Measurements from ENCODE around the gene RIPK1.
"Not testable (repeated sequence)": the region's sequence is repeated elsewhere in the genome, so short reads cannot be mapped to it uniquely, and the experiment has no call there.

DNA sequence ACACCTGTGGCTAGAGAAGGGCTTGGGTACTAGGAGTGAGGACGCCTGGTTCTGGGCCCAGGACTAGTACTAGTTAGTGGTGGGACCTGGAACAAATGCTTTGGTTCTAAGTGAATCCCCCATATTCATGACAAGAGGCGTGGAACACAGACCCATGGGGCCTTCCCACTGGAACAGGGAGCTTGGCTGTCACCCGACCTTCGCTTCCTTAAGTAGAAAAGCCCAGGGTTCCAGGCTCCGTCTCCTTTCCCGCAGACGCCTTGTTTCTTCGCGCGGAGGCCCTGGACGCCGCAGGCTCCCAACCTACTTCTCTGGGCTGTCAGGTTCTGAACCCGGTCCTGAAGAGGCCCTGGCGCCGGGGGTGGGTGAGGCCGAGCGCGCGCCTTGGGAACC lies 5.0 kb upstream of the RIPK1 start:
- not testable (repeated sequence) for TF ChIP-seq ZFP3 (CRISPR knock-in tag; IDR thresholded peaks at IDR 0.05); ARNTL (CRISPR knock-in tag; IDR thresholded peaks at IDR 0.05; ENCODE audit: borderline replicate concordance, low read depth); ESRRG (CRISPR knock-in tag; IDR thresholded peaks at IDR 0.05); ZC3H10 (CRISPR knock-in tag; IDR thresholded peaks at IDR 0.05); RARB (CRISPR knock-in tag; IDR thresholded peaks at IDR 0.05); ISL1 (CRISPR knock-in tag; IDR thresholded peaks at IDR 0.05); CSRNP3 (CRISPR knock-in tag; IDR thresholded peaks at IDR 0.05); CSDC2 (CRISPR knock-in tag; IDR thresholded peaks at IDR 0.05); GLIS3 (CRISPR knock-in tag; IDR thresholded peaks at IDR 0.05); BACH2 (CRISPR knock-in tag; IDR thresholded peaks at IDR 0.05; ENCODE audit: borderline replicate concordance); ZFP30 (CRISPR knock-in tag; IDR thresholded peaks at IDR 0.05); TCF4 (CRISPR knock-in tag; IDR thresholded peaks at IDR 0.05; ENCODE audit: borderline replicate concordance)
- TF ChIP-seq, protein P1, sequence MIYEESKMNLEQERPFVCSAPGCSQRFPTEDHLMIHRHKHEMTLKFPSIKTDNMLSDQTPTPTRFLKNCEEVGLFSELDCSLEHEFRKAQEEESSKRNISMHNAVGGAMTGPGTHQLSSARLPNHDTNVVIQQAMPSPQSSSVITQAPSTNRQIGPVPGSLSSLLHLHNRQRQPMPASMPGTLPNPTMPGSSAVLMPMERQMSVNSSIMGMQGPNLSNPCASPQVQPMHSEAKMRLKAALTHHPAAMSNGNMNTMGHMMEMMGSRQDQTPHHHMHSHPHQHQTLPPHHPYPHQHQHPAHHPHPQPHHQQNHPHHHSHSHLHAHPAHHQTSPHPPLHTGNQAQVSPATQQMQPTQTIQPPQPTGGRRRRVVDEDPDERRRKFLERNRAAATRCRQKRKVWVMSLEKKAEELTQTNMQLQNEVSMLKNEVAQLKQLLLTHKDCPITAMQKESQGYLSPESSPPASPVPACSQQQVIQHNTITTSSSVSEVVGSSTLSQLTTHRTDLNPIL (CRISPR knock-in tag; IDR thresholded peaks at IDR 0.05; ENCODE audit: low read depth) = not testable (repeated sequence)
- TF ChIP-seq, protein P2, sequence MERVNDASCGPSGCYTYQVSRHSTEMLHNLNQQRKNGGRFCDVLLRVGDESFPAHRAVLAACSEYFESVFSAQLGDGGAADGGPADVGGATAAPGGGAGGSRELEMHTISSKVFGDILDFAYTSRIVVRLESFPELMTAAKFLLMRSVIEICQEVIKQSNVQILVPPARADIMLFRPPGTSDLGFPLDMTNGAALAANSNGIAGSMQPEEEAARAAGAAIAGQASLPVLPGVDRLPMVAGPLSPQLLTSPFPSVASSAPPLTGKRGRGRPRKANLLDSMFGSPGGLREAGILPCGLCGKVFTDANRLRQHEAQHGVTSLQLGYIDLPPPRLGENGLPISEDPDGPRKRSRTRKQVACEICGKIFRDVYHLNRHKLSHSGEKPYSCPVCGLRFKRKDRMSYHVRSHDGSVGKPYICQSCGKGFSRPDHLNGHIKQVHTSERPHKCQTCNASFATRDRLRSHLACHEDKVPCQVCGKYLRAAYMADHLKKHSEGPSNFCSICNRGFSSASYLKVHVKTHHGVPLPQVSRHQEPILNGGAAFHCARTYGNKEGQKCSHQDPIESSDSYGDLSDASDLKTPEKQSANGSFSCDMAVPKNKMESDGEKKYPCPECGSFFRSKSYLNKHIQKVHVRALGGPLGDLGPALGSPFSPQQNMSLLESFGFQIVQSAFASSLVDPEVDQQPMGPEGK (CRISPR knock-in tag; IDR thresholded peaks at IDR 0.05; ENCODE audit: borderline replicate concordance) = not testable (repeated sequence)
